ENCODE measurements around the gene FBXO47.

The FBXO47 gene

GRCh38 chr17:38967290-38967738, at the start of gene FBXO47:
FBXO47 (minus strand) TSS chr17:38967403; CDS start chr17:38963025, 4,378 bp downstream.
- DNase-seq, result peak; percentile 85

GRCh38 chr17:39016193-39017153, 49.3 kb upstream of the FBXO47 start:
- no peak for DNase-seq

GRCh38 chr17:39015546-39015935, 48.3 kb upstream of the FBXO47 start:
- no peak for DNase-seq

GRCh38 chr17:39014795-39015545, 47.8 kb upstream of the FBXO47 start:
- DNase-seq, result no peak

GRCh38 chr17:39014044-39014794, 47.0 kb upstream of the FBXO47 start:
- no peak for DNase-seq

- no peak for DNase-seq
These were observed 45.5 kb upstream of the FBXO47 start for GRCh38 chr17:39012725-39013124.

- no peak for DNase-seq
These were observed 44.8 kb upstream of the FBXO47 start for GRCh38 chr17:39011907-39012468.

- no peak for DNase-seq
These were observed 42.4 kb upstream of the FBXO47 start for GRCh38 chr17:39009581-39010001.

- DNase-seq, result no peak
These were observed 41.4 kb upstream of the FBXO47 start for GRCh38 chr17:39008633-39009032.

GRCh38 chr17:39002991-39003715, 36.0 kb upstream of the FBXO47 start:
- DNase-seq, result peak; percentile 56

GRCh38 chr17:39001703-39002637, 34.8 kb upstream of the FBXO47 start:
- no peak for DNase-seq

- no peak for DNase-seq
These were observed 32.9 kb upstream of the FBXO47 start for GRCh38 chr17:39000021-39000601.

GRCh38 chr17:38996660-38997337, 29.6 kb upstream of the FBXO47 start:
- no peak for DNase-seq

GRCh38 chr17:38994026-38994425, 26.8 kb upstream of the FBXO47 start:
- no peak for DNase-seq

- DNase-seq, result no peak
These were observed 17.5 kb upstream of the FBXO47 start for GRCh38 chr17:38984666-38985065.

GRCh38 chr17:38982858-38983746, 15.9 kb upstream of the FBXO47 start:
- DNase-seq, result no peak

- DNase-seq, result no peak
These were observed 14.4 kb upstream of the FBXO47 start for GRCh38 chr17:38981636-38982035.

- DNase-seq, result no peak
These were observed 13.5 kb upstream of the FBXO47 start for GRCh38 chr17:38980490-38981217.

Measured in stimulated activated CD8-positive, alpha-beta memory T cell treated with anti-CD3 and anti-CD28 coated beads, Interleukin-4, amount 100 ng/mL, for 48 hours (primary cell).